MM.1S (cell line): ENCODE data around the gene PGRMC1.

Experiments
- DNase-seq: peaks from one replicate; pipeline ENCODE4 v3.0.0-alpha.2; 2015
- H2AFZ ChIP-seq: fragments of 300-600 bp; sonication (generic); 2 replicates; pipeline ENCODE4 v1.6.0; 2016; ENCODE audit warnings: antibody characterized with exemption, low read length
- H3F3A ChIP-seq: fragments of 300-600 bp; sonication (generic); 2 replicates; pipeline ENCODE4 v1.6.1; 2016; ENCODE audit warnings: mild to moderate bottlenecking, antibody characterized with exemption, low read length, moderate library complexity, mixed read lengths; ENCODE audit not compliant: insufficient read depth
- H3K27ac ChIP-seq: fragments of 300-600 bp; sonication (generic); 2 replicates; pipeline ENCODE4 v1.5.1; 2016; ENCODE audit warnings: mild to moderate bottlenecking, low read length
- H3K27me3 ChIP-seq: fragments of 300-600 bp; sonication (generic); replicated peaks from 2 replicates; pipeline ENCODE4 v1.6.0; 2016; ENCODE audit warnings: low read length; ENCODE audit not compliant: insufficient read depth
- H3K36me3 ChIP-seq: fragments of 300-600 bp; sonication (generic); replicated peaks from 2 replicates; pipeline ENCODE4 v1.6.1; 2016; ENCODE audit warnings: mild to moderate bottlenecking, low read length, mixed read lengths; ENCODE audit not compliant: insufficient read depth
- H3K4me1 ChIP-seq: fragments of 300-600 bp; sonication (generic); 2 replicates; pipeline ENCODE4 v1.6.1; 2016; ENCODE audit warnings: low read length, mixed read lengths
- H3K4me2 ChIP-seq: fragments of 300-600 bp; sonication (generic); 2 replicates; pipeline ENCODE4 v1.6.0; 2016; ENCODE audit warnings: low read depth, low read length
- H3K4me3 ChIP-seq: fragments of 300-600 bp; sonication (generic); 2 replicates; pipeline ENCODE4 v1.5.1; 2016; ENCODE audit warnings: low read length, mixed read lengths
- H3K79me2 ChIP-seq: fragments of 300-600 bp; sonication (generic); 2 replicates; pipeline ENCODE4 v1.6.1; 2016; ENCODE audit warnings: mixed run types, low read length, mixed read lengths
- H3K9ac ChIP-seq: fragments of 300-600 bp; sonication (generic); 2 replicates; pipeline ENCODE4 v1.6.1; 2016; ENCODE audit warnings: low read length, mixed read lengths
- H3K9me2 ChIP-seq: fragments of 300-600 bp; sonication (generic); replicated peaks from 2 replicates; pipeline ENCODE4 v1.6.1; 2016; ENCODE audit warnings: mild to moderate bottlenecking, low read length, mixed read lengths; ENCODE audit not compliant: insufficient read depth
- H3K9me3 ChIP-seq: fragments of 300-600 bp; sonication (generic); replicated peaks from 2 replicates; pipeline ENCODE4 v1.6.1; 2016; ENCODE audit warnings: mild to moderate bottlenecking, low read length, mixed read lengths; ENCODE audit not compliant: insufficient read depth
- H4K20me1 ChIP-seq: fragments of 300-600 bp; sonication (generic); 2 replicates; pipeline ENCODE4 v1.6.1; 2016; ENCODE audit warnings: mild to moderate bottlenecking, low read length, moderate library complexity, mixed read lengths; ENCODE audit not compliant: insufficient read depth
- EZH2 ChIP-seq: fragments of 300-600 bp; sonication (generic); optimal IDR thresholded peaks from 2 replicates; pipeline ENCODE3; 2017; ENCODE audit warnings: low read depth, mild to moderate bottlenecking, antibody characterized with exemption, low read length, mixed read lengths
- EZH2phosphoT487 ChIP-seq: fragments of 300-600 bp; sonication (generic); IDR thresholded peaks from 2 replicates; pipeline ENCODE4 v1.6.1; 2018; ENCODE audit warnings: antibody characterized with exemption, low read length
- TF ChIP-seq, protein P1 (sequence below): fragments of 300-600 bp; sonication (generic); IDR thresholded peaks from 2 replicates; pipeline ENCODE4 v1.5.1; 2016; ENCODE audit warnings: antibody characterized with exemption, low read length, mixed read lengths

PGRMC1 gene

DNA sequence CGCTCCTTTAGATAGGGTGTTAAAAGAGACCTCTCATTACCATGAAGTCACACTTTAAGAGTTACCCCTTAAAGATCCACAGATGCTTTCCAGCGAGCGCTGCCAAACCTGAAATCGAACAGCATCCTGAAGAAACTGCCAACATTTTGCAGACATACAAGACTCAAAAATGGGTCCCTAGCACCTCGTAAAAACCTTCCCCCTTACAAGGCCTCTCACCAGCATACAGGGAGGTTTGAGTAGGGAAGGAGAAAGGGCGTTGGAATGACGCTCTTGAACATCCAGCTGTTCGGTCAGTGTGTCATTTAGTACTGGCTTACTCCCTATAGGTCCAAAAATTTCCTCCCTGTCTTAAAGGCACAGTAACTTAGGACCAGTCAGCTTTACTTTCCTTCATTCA is 45.3 kb upstream of the PGRMC1 start:
- no peak for DNase-seq
- Histone ChIP-seq H3K4me1 (no peaks in the 10 kb centered on the region), H3K79me2 (no peaks in the 10 kb centered on the region), H3K9ac (no peak overlapping the region), H4K20me1 (no peaks in the 10 kb centered on the region), H3K9me2 (no peaks in the 10 kb centered on the region), H3K9me3 (no peaks in the 10 kb centered on the region), H3K4me2 (no peak overlapping the region), H3K27ac (no peak overlapping the region), H2AFZ (no peak overlapping the region), H3K27me3 (no peaks in the 10 kb centered on the region), H3K36me3 (no peaks in the 10 kb centered on the region), H3K4me3 (no peak overlapping the region), H3F3A (no peaks in the 10 kb centered on the region)
- no peak for TF ChIP-seq EZH2phosphoT487
- TF ChIP-seq, protein P1, sequence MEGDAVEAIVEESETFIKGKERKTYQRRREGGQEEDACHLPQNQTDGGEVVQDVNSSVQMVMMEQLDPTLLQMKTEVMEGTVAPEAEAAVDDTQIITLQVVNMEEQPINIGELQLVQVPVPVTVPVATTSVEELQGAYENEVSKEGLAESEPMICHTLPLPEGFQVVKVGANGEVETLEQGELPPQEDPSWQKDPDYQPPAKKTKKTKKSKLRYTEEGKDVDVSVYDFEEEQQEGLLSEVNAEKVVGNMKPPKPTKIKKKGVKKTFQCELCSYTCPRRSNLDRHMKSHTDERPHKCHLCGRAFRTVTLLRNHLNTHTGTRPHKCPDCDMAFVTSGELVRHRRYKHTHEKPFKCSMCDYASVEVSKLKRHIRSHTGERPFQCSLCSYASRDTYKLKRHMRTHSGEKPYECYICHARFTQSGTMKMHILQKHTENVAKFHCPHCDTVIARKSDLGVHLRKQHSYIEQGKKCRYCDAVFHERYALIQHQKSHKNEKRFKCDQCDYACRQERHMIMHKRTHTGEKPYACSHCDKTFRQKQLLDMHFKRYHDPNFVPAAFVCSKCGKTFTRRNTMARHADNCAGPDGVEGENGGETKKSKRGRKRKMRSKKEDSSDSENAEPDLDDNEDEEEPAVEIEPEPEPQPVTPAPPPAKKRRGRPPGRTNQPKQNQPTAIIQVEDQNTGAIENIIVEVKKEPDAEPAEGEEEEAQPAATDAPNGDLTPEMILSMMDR = no peak
- TF ChIP-seq EZH2 = no peak

DNA sequence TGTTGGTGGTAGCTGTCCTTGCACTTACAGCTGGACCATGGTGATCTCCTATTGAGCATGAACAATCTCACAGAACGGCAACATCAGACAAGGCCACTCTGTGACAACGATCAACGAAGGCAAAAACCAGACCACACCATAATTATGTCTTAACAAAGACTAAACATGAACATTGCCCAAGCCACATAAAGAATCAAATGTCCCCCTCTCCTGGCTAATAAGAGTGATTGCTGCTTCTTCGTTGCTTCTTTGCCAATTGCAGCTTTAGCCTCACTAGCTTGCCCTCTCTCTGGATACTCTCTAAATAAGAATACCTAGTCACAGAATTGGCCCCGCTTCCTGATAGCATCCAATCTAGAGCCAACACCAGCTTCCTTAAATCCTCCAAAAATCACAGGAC is 41.5 kb upstream of the PGRMC1 start:
- H3K27ac ChIP-seq = no peak overlapping the region
- no peaks in the 10 kb centered on the region for H3K9me3 ChIP-seq
- no peaks in the 10 kb centered on the region for H3K79me2 ChIP-seq
- no peak for DNase-seq
- no peaks in the 10 kb centered on the region for H3K9me2 ChIP-seq
- TF ChIP-seq EZH2 (no peak), EZH2phosphoT487 (no peak)
- TF ChIP-seq, protein P1 = no peak
- H3F3A ChIP-seq = no peaks in the 10 kb centered on the region
- no peaks in the 10 kb centered on the region for H3K36me3 ChIP-seq
- H3K27me3 ChIP-seq = no peaks in the 10 kb centered on the region
- H3K4me1 ChIP-seq = no peaks in the 10 kb centered on the region
- H3K4me3 ChIP-seq = no peak overlapping the region
- H4K20me1 ChIP-seq = no peaks in the 10 kb centered on the region
- H2AFZ ChIP-seq = no peak overlapping the region
- H3K4me2 ChIP-seq = no peak overlapping the region
- no peak overlapping the region for H3K9ac ChIP-seq

DNA sequence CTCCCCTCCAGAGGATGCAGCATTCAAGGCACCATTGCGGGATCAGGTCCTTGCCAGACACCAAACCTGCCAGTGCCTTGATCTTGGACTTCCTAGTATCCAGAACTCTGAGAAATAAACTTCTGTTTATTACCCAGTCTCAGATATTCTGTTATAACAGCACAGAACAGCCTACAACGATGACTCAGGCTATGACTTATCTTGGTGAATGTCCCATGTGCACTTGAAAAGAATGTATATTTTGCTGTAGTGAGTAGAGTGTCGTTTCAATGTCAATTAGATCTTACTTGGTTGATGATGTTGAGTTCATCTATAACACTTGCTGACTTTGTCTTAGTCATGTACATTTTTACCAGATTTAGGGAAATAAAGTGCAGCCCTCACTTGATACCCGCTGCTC is 34.5 kb upstream of the PGRMC1 start:
- H3K27me3 ChIP-seq = no peaks in the 10 kb centered on the region
- H3F3A ChIP-seq = no peaks in the 10 kb centered on the region
- no peak overlapping the region for H2AFZ ChIP-seq
- H3K4me1 ChIP-seq = no peaks in the 10 kb centered on the region
- H3K79me2 ChIP-seq = no peaks in the 10 kb centered on the region
- H3K4me3 ChIP-seq = no peak overlapping the region
- H4K20me1 ChIP-seq = no peaks in the 10 kb centered on the region
- H3K9me3 ChIP-seq = no peaks in the 10 kb centered on the region
- no peak overlapping the region for H3K27ac ChIP-seq
- H3K4me2 ChIP-seq = no peak overlapping the region
- H3K36me3 ChIP-seq = no peaks in the 10 kb centered on the region
- no peak overlapping the region for H3K9ac ChIP-seq
- no peak for DNase-seq
- no peaks in the 10 kb centered on the region for H3K9me2 ChIP-seq
- TF ChIP-seq EZH2phosphoT487 (no peak), EZH2 (no peak)
- TF ChIP-seq, protein P1 = no peak
